Measurements from ENCODE around the gene USP32.
A peak's percentile ranks its signal among the peaks of the same experiment; 100 is the strongest.
"Not testable (repeated sequence)": the region's sequence is repeated elsewhere in the genome, so short reads cannot be mapped to it uniquely, and the experiment has no call there.

USP32 gene

DNA sequence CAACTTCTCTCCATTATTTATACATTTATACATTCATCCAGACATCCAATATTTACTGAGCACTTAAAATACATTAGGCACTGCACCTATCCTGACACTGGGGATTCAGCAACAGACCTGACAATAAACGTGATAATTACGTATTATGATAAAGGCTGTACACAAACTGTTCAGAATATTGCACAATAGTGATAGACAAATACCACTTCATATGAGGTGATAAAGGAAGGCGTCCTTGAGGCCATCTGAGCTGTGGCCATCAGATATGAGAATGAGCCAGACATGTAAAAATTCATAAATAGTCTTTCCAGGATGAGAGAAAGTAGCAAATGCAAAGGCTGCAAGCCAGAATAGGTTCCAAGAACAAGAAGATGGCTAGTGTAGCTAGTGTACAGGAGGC is 8.6 kb downstream of the USP32 start:
- no peak for DNase-seq (ENCODE audit: low read depth, low spot score)
- TF ChIP-seq, protein P1, sequence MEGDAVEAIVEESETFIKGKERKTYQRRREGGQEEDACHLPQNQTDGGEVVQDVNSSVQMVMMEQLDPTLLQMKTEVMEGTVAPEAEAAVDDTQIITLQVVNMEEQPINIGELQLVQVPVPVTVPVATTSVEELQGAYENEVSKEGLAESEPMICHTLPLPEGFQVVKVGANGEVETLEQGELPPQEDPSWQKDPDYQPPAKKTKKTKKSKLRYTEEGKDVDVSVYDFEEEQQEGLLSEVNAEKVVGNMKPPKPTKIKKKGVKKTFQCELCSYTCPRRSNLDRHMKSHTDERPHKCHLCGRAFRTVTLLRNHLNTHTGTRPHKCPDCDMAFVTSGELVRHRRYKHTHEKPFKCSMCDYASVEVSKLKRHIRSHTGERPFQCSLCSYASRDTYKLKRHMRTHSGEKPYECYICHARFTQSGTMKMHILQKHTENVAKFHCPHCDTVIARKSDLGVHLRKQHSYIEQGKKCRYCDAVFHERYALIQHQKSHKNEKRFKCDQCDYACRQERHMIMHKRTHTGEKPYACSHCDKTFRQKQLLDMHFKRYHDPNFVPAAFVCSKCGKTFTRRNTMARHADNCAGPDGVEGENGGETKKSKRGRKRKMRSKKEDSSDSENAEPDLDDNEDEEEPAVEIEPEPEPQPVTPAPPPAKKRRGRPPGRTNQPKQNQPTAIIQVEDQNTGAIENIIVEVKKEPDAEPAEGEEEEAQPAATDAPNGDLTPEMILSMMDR (IDR thresholded peaks at IDR 0.05; ENCODE audit: low read depth, low read length) = no peak
- in situ Hi-C loops (cut with HindIII; ENCODE audit: low sequenced_read_pairs) = no loop called here
- H3K4me3 ChIP-seq (ENCODE audit: low read depth, low read length) = no peak overlapping the region

DNA sequence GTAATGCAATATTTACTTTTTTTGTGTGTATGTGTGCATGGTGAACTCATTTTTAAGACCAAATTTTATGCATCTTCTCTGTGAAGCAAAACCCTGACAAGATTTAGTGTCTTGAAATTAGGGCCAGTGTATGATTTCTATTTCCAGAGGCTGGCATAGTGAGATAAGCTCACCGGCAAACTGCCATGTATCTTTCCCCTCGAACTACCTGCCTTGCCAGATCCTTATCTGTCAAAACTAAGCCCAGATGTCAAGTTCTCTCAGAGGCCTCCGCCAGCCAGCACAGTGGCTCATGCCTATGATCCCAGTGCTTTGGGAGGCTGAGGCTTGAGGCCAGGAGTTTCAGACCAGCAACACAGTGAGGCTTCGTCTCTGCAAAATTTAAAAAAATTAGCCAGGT is 10.0 kb downstream of the USP32 start:
- no peak overlapping the region for H3K4me3 ChIP-seq (ENCODE audit: low read depth, low read length)
- TF ChIP-seq, protein P1 (IDR thresholded peaks at IDR 0.05; ENCODE audit: low read depth, low read length) = no peak
- no peak for DNase-seq (ENCODE audit: low read depth, low spot score)
- in situ Hi-C loops (cut with HindIII; ENCODE audit: low sequenced_read_pairs) = no loop called here

DNA sequence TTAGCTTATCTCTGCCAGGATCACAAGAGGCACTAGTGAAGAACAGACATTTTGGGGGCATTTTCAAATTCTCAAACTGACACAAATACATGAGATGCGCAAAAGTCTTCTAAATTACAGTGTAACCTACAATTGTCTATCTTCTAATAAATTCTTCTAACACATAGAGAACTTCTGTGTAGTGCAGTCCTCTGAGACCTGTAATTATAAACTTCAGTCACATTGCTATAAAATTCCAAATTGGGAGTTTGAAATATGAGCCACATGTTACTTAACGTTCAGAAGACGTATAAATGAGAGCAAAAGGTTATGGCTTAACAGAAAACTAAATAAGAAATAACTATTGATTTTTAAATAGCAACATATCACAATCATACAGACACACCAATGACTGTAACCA is 12.5 kb downstream of the USP32 start:
- DNase-seq (ENCODE audit: low read depth, low spot score); H3K4me3 ChIP-seq (ENCODE audit: low read depth, low read length); in situ Hi-C loops (cut with HindIII; ENCODE audit: low sequenced_read_pairs): not testable (repeated sequence)

GRCh38 chr17:60378187-60378586 is 13.7 kb downstream of the USP32 start:
- DNase-seq (ENCODE audit: low read depth, low spot score); H3K4me3 ChIP-seq (ENCODE audit: low read depth, low read length); in situ Hi-C loops (cut with HindIII; ENCODE audit: low sequenced_read_pairs): not testable (repeated sequence)

DNA sequence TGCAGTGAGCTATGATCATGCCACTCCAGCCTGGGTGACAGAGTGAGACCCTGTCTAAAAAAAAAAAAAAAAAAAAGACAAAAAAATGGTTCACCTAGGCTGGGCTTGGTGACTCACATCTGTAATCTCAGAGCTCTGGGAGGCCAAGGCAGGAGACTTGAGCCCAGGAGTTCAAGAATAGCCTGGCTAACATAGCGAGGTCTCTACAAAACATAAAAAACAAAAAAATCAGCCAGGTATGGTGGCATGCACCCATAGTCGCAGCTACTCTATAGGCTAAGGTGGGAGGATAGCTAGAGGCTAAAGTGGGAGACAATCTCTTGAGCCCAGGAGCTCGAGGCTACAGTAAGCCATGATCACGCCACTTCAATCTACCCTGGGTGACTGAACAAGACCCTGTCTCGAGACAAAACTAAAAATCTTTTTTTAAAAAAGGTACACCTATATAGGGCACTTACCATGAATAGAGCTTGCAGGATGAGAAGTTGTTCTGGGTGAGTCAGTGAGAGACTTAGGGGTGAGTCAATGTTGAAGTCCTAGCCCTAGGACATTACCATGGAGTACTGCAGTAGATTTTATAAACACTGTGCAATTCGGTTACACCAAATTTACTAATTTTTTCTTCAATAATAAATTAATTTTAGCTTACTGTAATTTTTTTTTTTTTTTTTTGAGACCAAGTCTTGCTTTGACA is 19.0 kb downstream of the USP32 start:
- in situ Hi-C loops (cut with HindIII; ENCODE audit: low sequenced_read_pairs) = no loop called here
- DNase-seq (ENCODE audit: low read depth, low spot score) = peak; percentile 74
- TF ChIP-seq, protein P1 (IDR thresholded peaks at IDR 0.05; ENCODE audit: low read depth, low read length) = no peak
- no peak overlapping the region for H3K4me3 ChIP-seq (ENCODE audit: low read depth, low read length)

DNA sequence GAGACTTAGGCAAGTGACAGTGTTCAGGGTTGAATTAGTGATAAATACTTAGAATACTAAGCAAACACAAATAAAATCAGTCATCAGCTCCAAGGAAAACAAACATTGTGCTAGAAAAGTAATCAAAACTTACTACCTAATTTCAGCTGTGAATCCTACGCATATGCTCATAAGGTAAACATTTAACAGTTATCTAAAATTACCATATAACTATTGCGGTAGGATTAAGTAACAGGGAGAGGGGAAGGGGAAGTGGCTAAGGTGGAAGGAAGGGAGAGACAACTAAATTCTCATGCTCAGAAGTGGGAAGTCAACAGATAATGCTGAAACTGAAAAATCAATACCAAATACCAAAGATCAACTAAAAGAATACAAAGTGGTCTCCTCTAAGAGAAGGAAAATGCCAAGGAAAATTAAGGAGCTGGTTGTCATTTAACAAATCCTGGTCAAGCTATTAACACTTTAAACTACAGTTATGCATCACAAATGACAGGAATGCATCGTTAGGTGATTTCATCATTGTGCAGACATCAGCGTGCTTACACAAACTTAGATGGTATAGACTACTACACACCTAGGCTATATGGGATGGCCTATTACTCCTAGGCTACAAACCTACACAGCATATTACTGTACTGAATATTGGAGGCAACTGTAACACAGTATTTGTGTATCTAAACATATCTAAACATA is 20.0 kb downstream of the USP32 start:
- no peak overlapping the region for H3K4me3 ChIP-seq (ENCODE audit: low read depth, low read length)
- no peak for DNase-seq (ENCODE audit: low read depth, low spot score)
- TF ChIP-seq, protein P1 (IDR thresholded peaks at IDR 0.05; ENCODE audit: low read depth, low read length) = no peak
- in situ Hi-C loops (cut with HindIII; ENCODE audit: low sequenced_read_pairs) = no loop called here

- in situ Hi-C loops (cut with HindIII; ENCODE audit: low sequenced_read_pairs) = no loop called here
- H3K4me3 ChIP-seq (ENCODE audit: low read depth, low read length) = no peak overlapping the region
- TF ChIP-seq, protein P1 (IDR thresholded peaks at IDR 0.05; ENCODE audit: low read depth, low read length) = no peak
- DNase-seq (ENCODE audit: low read depth, low spot score) = no peak
Measured at GRCh38 chr17:60371416-60371815, 20.5 kb downstream of the USP32 start.

Data from astrocyte of the spinal cord (primary cell).